Measurements from ENCODE around the gene CTNNA2. TPM values are rescaled to one million over a fixed set of nuclear protein-coding genes. Genes with fewer than 3 reads are reported as not detected.

Gene CTNNA2
- total RNA-seq, 3 donors from 2014 or later: 0.29 to 4.2 (median 1.1) TPM

DNA sequence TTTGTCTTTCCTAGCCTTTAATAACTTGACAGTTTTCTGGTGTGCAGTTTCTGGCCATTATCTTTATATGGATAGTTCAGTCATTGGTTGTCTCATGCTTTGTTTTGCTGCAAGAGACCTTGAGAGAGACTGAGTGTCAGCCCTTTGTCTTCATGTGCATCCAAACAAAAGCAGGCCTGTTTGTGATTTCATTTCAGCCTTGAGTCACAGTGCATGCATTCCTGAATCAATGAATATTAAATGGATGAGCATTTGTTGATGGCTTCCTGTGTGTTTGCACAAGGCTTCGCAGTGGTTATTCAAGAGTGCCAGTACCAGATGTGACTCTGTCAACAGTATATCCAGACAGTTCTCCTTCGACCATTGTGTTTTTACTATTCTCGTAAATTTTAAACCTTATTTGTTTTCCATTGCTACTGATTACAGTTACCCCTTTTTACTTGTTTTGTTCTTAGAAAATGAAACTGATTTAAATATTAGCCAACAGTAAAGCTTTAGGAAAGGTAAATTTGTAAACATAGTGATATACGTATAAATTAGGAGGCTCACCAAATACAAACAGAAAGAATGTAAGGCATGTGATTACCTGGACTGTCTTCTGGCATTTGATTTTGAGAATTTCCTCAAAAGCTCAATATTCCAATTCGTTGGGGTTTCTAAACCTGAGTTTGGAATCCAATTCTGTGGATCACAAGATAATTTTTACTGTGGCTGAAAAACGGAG is 319.8 kb downstream of the CTNNA2 start:
- TF ChIP-seq, protein P1, sequence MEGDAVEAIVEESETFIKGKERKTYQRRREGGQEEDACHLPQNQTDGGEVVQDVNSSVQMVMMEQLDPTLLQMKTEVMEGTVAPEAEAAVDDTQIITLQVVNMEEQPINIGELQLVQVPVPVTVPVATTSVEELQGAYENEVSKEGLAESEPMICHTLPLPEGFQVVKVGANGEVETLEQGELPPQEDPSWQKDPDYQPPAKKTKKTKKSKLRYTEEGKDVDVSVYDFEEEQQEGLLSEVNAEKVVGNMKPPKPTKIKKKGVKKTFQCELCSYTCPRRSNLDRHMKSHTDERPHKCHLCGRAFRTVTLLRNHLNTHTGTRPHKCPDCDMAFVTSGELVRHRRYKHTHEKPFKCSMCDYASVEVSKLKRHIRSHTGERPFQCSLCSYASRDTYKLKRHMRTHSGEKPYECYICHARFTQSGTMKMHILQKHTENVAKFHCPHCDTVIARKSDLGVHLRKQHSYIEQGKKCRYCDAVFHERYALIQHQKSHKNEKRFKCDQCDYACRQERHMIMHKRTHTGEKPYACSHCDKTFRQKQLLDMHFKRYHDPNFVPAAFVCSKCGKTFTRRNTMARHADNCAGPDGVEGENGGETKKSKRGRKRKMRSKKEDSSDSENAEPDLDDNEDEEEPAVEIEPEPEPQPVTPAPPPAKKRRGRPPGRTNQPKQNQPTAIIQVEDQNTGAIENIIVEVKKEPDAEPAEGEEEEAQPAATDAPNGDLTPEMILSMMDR (IDR thresholded peaks at IDR 0.05): no peak
- H3K4me3 ChIP-seq: no peak overlapping the region
- no peaks in the 10 kb centered on the region for H3K4me1 ChIP-seq (ENCODE audit: low read depth)
- intact Hi-C loops (cut with DNase I, micrococcal nuclease): no loop called here
- ATAC-seq (no peak), DNase-seq (no peak)
- no peaks in the 10 kb centered on the region for H3K9me3 ChIP-seq
- no peaks in the 10 kb centered on the region for H3K36me3 ChIP-seq (ENCODE audit: low read depth)

DNA sequence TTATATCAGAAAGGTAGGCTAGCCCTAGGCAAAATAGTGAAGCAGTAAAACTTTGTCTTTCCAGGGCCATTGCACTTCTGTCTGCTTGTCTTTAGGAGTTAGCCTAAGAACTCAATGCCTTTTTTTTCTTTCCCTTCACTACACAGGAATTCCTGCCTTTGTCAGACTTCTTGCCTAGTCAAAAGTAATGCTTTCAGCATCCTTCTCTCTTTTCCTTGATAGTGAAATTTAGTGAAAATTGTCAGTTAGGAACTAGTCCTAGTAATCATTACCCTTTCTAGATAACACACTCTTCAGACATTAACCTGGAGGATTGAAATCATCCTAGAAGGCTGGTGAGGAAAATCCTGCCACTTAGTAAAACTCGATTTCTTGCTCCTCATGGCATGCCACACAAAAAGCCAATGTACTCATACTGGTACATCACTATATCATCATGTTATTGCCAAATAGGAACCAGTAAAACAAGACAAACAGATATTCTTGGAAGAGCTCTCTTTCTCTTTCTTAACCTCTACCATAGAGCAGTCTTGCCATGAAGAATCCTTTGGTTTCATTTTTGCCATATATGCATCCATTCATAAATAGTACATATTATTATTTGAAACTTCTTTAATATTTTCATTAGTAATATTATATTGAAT is 320.5 kb downstream of the CTNNA2 start:
- TF ChIP-seq, protein P1 (IDR thresholded peaks at IDR 0.05): no peak
- ATAC-seq: no peak
- intact Hi-C loops (cut with DNase I, micrococcal nuclease): no loop called here

DNA sequence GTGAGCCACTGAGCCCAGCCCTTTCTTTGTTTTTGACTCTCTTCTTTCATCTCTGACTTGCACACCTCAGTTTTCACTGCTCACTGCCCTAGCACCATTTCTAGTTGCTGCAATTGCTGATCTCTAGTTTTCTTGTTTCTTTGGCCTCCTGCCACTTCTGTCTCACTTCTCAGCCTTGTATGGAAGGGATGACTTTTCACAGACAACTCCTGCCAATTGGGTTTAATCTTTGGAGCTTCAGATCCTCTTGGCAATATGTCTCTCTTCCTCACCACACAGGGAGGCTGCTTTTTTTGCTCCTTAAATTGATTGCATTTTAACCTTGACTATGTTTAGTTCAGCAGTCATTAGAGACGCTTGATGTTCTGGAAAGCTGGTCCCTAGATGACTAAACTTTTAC is 323.1 kb downstream of the CTNNA2 start:
- intact Hi-C loops (cut with DNase I, micrococcal nuclease): no loop called here
- H3K4me3 ChIP-seq: no peak overlapping the region
- no peaks in the 10 kb centered on the region for H3K9me3 ChIP-seq
- no peak for ATAC-seq
- H3K36me3 ChIP-seq (ENCODE audit: low read depth): no peaks in the 10 kb centered on the region
- TF ChIP-seq, protein P1 (IDR thresholded peaks at IDR 0.05): no peak
- no peaks in the 10 kb centered on the region for H3K4me1 ChIP-seq (ENCODE audit: low read depth)
- no peak for DNase-seq

More for the DNA sequence above, 320.5 kb downstream of the CTNNA2 start:
- Histone ChIP-seq H3K9me3 (no peaks in the 10 kb centered on the region), H3K4me1 (ENCODE audit: low read depth) (no peaks in the 10 kb centered on the region), H3K36me3 (ENCODE audit: low read depth) (no peaks in the 10 kb centered on the region), H3K4me3 (no peak overlapping the region)
- no peak for DNase-seq

DNA sequence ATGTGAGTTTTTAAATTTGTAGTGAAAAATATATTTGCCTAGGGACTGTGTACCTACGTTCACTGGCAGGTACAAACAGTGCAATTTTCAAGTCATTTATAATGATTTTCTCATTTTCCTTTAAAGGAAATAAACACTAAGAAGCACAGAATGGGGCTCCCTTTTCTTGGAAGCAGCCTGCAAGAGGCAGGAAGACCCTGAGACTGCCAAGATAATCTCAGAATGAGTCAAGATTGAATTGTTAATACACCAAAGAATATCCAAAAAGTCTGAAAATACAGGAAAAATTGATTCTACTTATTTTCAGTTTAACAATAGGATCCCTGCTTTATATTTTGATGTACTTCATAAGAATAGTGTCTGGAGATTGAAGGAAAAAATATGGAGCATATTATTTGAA is 331.2 kb downstream of the CTNNA2 start:
- H3K4me1 ChIP-seq (ENCODE audit: low read depth): no peaks in the 10 kb centered on the region
- TF ChIP-seq, protein P1 (IDR thresholded peaks at IDR 0.05): no peak
- H3K36me3 ChIP-seq (ENCODE audit: low read depth): no peaks in the 10 kb centered on the region
- ATAC-seq (no peak), DNase-seq (no peak)
- intact Hi-C loops (cut with DNase I, micrococcal nuclease): no loop called here
- H3K4me3 ChIP-seq: no peak overlapping the region
- H3K9me3 ChIP-seq: no peaks in the 10 kb centered on the region

DNA sequence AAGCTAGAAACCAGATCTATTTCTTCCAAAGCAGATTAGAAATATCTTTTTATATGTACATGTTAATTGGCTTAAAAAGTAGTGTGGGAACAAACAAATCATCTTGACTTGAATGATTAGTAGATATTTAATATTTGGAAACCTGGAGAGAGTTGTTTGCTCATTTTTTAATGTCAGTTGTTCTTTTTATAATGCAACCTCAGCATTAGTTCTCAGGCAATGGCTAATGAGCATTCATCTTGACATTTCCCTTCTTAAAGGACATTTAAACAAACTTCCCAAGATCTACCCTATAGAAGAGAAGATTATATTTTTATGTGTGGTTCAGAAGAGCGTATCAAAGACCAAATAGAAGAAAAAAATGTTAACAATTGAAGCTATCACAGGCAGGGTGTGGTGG is 334.0 kb downstream of the CTNNA2 start:
- H3K4me3 ChIP-seq: no peak overlapping the region
- TF ChIP-seq, protein P1 (IDR thresholded peaks at IDR 0.05): no peak
- no peaks in the 10 kb centered on the region for H3K9me3 ChIP-seq
- ATAC-seq (no peak), DNase-seq (no peak)
- intact Hi-C loops (cut with DNase I, micrococcal nuclease): no loop called here
- no peaks in the 10 kb centered on the region for H3K36me3 ChIP-seq (ENCODE audit: low read depth)
- no peaks in the 10 kb centered on the region for H3K4me1 ChIP-seq (ENCODE audit: low read depth)
